8988T (cell line): ENCODE data around the gene COL25A1.
A peak's percentile ranks its signal among the peaks of the same experiment; 100 is the strongest.

ENCODE experiments used
- DNase-seq: peaks from one replicate; pipeline ENCODE4 v3.0.0; 2011

COL25A1 gene

DNA sequence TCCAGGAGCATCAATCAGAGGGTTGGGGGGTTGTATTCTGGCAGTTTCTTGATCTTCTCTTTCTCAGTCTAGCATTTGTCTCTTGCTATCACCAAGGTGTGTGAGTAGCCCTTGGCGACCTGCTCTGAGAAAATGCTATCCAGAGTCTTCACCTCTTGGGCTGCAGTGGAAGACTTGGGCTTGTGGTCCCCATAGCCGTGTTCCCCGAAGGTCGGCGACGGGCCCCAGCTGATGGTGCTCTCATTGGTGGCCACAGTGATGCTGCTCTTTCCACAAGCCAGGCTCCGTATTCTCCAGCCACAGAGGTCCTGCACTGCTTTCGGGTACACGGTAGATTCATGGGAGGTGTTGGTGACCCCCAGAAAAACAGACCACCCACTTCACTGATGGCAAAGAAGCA, 513.7 kb downstream of the COL25A1 start:
- DNase-seq, result no peak

DNA sequence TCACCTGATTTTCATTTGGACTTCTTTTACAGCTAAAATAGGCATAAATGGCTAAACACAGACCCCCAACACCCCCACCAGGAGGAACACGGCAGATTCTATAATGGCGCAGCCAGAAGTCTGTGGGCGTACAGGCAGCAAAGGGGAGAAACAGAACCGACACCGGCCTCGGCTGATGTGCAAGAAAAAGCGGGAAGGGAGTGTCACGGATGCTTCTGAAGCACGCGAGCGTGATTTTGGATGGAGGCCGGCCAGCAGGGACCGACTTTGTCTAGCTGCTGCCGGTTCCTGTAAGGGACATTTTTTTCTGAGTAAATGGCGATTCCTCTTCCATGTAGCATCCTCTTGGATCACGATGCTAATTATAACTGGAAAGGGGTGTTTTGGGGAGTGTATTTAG, 514.7 kb downstream of the COL25A1 start:
- no peak for DNase-seq

DNA sequence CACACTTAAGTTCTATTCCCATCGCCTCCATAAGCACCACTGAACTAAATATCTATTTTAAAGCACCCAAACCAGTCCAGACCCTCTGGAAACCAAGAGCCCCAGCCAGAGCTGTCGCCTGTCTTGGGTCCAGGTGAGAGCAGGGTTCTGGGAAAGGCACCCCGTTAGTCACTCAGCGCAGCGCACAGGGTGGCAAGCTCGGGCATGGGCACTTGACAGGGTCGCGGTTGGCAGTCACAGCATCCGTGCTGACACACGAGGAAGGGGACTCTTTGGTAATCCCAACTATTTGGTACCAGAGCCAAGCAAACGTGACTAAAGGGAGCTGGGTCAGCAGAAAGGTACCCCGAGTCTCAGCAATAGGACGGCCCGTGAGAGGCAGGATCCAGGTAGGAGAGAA, 515.4 kb downstream of the COL25A1 start:
- DNase-seq, result no peak

DNA sequence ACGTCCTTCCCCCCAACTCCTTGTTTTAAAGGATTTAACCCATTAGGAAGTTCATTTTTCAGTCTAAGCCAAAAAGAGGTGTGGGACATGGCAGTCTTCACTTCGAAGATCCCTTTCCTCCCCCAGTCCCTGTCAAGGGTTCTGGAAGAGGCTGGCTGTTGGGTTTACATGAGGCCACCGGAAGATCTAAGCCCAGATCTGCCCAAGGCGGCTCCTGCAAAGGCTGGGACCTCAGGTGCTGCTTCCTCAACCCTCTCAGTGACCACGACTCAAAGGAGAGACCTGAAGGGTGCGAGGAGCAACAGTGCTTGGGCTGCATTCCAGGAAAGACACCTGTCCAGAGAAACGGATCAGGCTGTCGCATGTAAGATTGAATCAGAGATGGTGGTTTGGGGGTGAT, 516.1 kb downstream of the COL25A1 start:
- DNase-seq, result no peak

DNA sequence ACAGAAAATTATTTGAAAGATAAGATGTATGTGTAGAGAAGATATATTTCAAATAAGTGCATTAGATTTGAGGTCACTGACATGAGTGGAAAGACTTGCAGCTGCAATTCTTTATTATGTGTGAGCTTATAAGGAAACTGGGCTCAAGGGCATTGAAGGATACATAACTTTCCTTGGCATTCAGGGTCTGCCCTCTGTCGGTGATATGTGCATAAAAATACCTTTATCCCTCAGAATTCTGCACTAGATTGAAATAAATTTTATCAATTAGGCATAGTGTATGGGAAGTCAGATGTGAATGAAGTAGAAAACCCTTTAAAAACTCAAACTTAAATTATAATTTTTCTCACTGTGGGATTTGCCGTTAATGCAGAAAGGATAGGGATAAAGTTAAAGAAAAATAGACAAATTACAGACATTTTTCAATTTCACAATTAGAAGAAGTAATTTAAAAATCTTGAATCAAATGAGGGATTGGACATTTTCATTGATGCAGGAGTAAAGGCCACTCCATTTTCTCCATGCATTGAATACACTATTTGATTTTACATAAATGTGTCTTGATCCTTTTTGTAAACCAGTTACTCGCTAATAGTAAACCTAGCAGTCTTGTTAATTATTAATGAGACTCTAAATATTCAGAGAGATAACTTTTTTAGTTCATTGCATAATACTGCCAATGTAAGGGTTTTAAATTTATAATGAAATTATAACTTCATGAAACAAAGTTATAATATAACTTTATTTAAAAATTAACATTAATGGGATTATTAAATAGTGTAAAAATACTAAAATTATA, 518.6 kb downstream of the COL25A1 start:
- no peak for DNase-seq

DNA sequence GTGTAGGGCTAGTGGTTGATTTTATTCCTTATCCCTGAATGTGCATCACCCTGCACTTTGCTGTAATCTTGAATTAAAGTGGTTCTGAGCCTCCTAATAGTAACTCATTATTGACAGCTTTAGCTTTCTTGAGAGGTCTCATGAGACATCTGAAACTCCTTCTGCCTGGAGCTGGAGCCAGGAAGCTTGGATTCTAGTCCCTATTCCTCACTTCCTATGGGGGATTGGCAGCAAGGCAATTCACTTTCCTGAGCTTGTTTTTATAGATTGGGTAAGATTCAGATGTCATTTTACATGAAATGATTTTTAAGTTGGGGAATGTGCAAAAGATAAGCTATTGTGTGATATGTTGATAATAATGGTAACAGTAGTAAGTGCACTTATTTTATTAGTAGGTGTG, 522.5 kb downstream of the COL25A1 start:
- no peak for DNase-seq

DNA sequence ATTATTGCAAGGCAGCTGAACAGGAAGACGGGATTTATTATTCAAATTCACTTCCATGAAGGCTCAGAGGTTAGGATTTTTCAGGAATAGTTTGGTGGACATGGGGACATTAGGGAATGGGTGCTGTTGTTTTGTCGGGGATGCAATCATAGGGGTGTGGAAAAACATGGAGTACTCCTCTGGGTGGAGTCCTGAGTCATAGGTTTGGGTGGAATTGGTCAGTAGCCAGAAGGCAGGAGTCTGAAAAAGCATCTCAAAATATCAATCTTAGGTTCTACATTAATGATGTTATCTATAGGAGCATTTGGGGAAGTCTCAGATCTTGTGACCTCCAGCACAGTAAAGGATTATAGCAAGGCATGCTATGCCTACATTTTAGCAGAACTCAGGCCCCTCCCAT, 525.1 kb downstream of the COL25A1 start:
- DNase-seq, result no peak

DNA sequence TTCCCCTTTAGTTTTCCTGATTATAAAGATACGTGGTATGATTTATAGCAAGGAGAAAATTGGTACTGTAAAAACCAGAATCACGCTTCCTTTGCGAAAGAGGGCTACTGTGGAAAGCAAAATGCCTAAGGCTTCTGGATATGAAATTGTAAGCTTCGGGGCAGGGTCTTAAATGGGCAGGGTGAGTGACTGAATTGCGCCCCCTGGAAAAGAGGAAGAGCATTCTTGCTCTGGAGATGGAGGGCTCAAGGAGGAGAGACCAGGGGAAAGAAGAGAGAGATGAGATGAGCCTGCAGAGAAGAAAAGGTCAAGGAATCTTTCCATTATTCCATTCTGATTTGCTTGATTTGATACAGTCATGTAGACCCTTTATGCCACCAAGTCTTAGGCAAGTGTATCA, 526.5 kb downstream of the COL25A1 start:
- DNase-seq, result no peak

DNA sequence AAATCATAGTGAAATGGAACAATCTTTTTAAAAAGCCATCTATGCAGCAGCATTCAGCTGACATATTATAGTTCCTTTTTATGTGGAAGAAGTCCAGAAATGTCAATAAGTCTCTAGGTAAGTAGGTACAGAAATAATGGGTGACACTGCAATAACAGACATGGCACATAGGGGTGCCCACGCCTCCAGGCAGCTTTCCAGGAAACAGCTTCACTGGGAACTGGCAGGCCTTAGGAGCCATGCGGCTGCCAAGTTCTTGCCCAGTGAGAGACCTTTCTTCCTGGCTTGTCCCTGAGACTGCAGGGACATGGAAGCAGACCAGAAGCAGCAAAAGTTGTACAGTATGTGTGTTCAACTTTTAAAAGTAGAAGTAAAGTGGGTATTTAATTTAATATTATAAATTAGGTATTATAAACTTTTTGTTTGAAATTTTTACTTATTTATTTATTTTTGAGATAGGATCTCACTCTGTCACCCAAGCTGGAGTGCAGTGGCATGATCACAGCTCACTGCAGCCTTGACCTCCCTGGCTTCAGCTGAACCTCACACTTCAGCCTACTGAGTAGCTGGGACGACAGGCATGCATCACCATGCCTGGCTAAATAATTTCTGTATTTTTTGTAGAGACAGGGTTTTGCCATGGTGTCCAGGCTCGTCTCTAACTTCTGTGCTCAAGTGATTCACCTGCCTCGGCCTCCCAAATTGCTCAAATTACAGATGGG, 527.5 kb downstream of the COL25A1 start:
- DNase-seq, result no peak

DNA sequence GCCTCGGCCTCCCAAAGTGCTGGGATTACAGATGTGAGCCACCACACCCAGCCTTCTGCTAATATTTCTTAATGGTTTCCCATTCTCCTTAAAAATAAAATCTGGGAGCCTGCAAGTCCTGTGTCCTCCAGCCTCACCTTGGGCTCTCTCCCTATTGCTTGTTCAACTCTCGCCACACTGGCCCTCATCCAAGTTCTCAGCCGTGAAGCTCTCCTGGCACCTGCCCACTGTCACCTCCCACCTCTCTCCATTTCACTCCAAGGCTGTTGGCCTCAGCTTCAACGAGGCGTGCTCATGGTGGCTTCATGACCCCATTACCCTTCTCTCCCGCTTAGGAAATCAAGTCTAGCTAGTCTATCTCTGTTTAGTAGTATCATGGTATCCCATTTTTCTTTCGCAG, 530.1 kb downstream of the COL25A1 start:
- no peak for DNase-seq

DNA sequence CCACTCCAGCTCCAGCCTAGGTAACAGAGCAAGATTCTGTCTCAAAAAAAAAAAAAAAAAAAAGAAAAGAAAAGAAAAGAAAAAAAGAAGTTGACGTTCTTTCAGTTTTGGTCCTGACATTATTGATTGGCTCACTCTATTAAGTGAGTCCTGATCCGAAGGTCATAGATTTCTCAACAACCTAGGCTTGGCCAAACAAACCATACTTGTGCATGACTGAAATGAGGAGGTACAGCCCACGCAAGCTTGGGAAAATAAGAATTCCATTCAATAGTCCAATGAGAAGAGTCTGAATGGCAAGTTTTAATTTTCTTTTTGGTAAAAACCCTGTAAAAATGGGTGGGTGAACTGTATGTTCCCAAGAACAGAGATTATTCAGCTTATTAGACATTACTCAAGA, 536.4 kb downstream of the COL25A1 start:
- no peak for DNase-seq

DNA sequence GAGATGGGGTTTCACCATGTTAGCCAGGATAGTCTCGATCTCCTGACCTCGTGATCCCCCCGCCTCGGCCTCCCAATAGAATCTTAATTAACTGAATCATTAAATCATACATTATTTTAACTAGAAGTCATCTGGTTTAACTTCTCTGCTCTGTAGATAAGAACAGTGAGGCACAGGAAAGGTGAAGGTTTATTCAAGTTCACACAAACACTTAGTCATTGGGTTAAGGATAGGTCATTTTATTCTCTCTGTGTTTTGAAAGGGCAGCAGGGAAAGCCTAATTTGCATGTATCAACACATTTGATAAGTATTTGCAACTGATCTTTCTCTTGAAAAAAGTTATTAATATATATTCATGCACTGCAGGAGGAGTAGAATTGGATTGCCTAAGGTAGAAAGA, 538.5 kb downstream of the COL25A1 start:
- no peak for DNase-seq

DNA sequence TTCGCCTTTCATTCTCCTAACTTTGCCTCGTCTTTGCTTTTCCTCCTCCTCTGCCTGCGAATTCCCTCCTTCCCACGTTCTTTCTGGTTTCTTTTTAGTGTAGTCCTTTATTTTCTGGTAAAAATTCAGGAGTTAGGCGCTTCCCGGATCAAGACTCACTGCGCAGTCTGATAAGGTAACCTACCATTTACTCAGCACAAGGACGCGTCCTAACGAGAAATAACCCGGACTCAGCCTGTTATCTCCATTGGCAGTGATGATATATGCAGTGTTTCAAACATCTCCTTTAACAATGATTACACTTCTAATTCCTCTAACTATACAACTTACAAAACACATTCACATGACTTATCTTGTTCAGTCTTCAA, 539.2 kb downstream of the COL25A1 start:
- DNase-seq, result no peak

DNA sequence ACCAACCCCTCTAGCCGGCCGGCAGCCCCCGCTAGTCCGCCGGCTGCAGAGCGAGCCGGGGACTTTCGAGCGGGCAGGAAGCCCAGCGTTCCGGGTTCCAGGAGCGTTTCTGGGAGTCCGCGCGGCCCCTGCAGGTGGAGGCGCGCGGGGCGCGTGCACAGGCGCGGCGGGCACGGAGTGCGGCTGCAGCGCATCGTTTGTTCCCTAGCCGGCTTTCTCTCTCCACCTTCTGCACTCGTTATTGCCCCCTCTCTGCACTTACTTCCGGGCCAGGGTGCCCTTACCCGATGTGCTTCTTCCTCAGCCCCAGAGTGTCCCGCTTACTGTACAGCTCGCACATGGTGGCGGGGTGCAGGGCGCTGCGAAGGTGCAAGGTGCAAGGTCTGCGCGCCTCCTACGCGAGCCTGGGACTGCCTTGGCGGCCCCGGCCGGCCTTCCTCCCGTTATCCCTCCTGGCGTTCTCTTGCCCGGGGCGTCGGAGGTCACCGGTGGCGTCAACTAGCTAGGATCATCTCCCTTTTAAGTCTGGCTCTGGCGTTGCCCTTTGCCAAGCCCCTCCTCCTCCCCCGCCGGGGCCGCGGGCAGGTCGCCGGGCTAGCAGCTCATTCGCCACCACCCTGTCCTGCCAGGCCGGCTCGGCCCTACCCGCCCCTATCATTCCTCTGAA, 539.8 kb downstream of the COL25A1 start, which contains the start of gene ETNPPL:
Gene ETNPPL, minus strand, starts transcription at position 495 of the 667 bp plus-strand sequence. Its CDS starts 155 bp downstream, at position 340.
- peak; percentile 34 for DNase-seq
